ENCODE measurements around the gene ZFPM1.
A peak's percentile ranks its signal among the peaks of the same experiment; 100 is the strongest.
"Not testable (repeated sequence)": the region's sequence is repeated elsewhere in the genome, so short reads cannot be mapped to it uniquely, and the experiment has no call there.

ZFPM1 gene

GRCh38 chr16:88453217-88453531 is at the start of gene ZFPM1:
Gene ZFPM1, plus strand, starts transcription at chr16:88453280. Its CDS starts 359 bp downstream, at chr16:88453639.
- no peaks in the 10 kb centered on the region for H3K9me3 Mint-ChIP-seq
- no peak for DNase-seq (ENCODE audit: low spot score)
- H3K4me1 Mint-ChIP-seq (ENCODE audit: low read depth) = peaks cover 11% of the 10 kb centered on the region
- no peaks in the 10 kb centered on the region for H3K36me3 Mint-ChIP-seq (ENCODE audit: low read depth)
- H3K27ac Mint-ChIP-seq = peak within 1 kb of the TSS; percentile 83
- H3K27me3 Mint-ChIP-seq (ENCODE audit: low read depth) = peaks cover 4% of the 10 kb centered on the region
- peak within 1 kb of the TSS; percentile 92 for H3K4me3 Mint-ChIP-seq

GRCh38 chr16:88403794-88404581 is 49.1 kb upstream of the ZFPM1 start:
- Mint-ChIP-seq H3K4me1 (ENCODE audit: low read depth) (peaks cover 5% of the 10 kb centered on the region), H3K9me3 (no peaks in the 10 kb centered on the region), H3K27ac (no peak overlapping the region), H3K4me3 (no peak overlapping the region), H3K36me3 (ENCODE audit: low read depth) (no peaks in the 10 kb centered on the region), H3K27me3 (ENCODE audit: low read depth) (no peaks in the 10 kb centered on the region)
- DNase-seq (ENCODE audit: low spot score) = no peak

GRCh38 chr16:88404769-88405168 is 48.3 kb upstream of the ZFPM1 start:
- no peak overlapping the region for H3K4me3 Mint-ChIP-seq
- no peaks in the 10 kb centered on the region for H3K9me3 Mint-ChIP-seq
- no peaks in the 10 kb centered on the region for H3K27me3 Mint-ChIP-seq (ENCODE audit: low read depth)
- no peak overlapping the region for H3K27ac Mint-ChIP-seq
- peaks cover 5% of the 10 kb centered on the region for H3K4me1 Mint-ChIP-seq (ENCODE audit: low read depth)
- H3K36me3 Mint-ChIP-seq (ENCODE audit: low read depth) = no peaks in the 10 kb centered on the region
- no peak for DNase-seq (ENCODE audit: low spot score)

- Mint-ChIP-seq H3K36me3 (ENCODE audit: low read depth) (no peaks in the 10 kb centered on the region), H3K27ac (no peak overlapping the region), H3K4me1 (ENCODE audit: low read depth) (peaks cover 5% of the 10 kb centered on the region), H3K4me3 (no peak overlapping the region), H3K9me3 (no peaks in the 10 kb centered on the region), H3K27me3 (ENCODE audit: low read depth) (no peaks in the 10 kb centered on the region)
- DNase-seq (ENCODE audit: low spot score) = no peak
Observed at GRCh38 chr16:88405216-88406060, 47.6 kb upstream of the ZFPM1 start.

- H3K36me3 Mint-ChIP-seq (ENCODE audit: low read depth) = no peaks in the 10 kb centered on the region
- H3K27ac Mint-ChIP-seq = no peak overlapping the region
- no peak overlapping the region for H3K4me3 Mint-ChIP-seq
- DNase-seq (ENCODE audit: low spot score) = no peak
- H3K4me1 Mint-ChIP-seq (ENCODE audit: low read depth) = peaks cover 5% of the 10 kb centered on the region
- H3K27me3 Mint-ChIP-seq (ENCODE audit: low read depth) = no peaks in the 10 kb centered on the region
- H3K9me3 Mint-ChIP-seq = no peaks in the 10 kb centered on the region
Observed at GRCh38 chr16:88406096-88407041, 46.7 kb upstream of the ZFPM1 start.

GRCh38 chr16:88407042-88407420 is 46.0 kb upstream of the ZFPM1 start:
- Mint-ChIP-seq H3K36me3 (ENCODE audit: low read depth) (no peaks in the 10 kb centered on the region), H3K4me1 (ENCODE audit: low read depth) (peaks cover 5% of the 10 kb centered on the region), H3K9me3 (no peaks in the 10 kb centered on the region), H3K27me3 (ENCODE audit: low read depth) (no peaks in the 10 kb centered on the region), H3K27ac (no peak overlapping the region), H3K4me3 (no peak overlapping the region)
- DNase-seq (ENCODE audit: low spot score) = no peak

- no peaks in the 10 kb centered on the region for H3K9me3 Mint-ChIP-seq
- DNase-seq (ENCODE audit: low spot score) = no peak
- no peaks in the 10 kb centered on the region for H3K36me3 Mint-ChIP-seq (ENCODE audit: low read depth)
- H3K4me3 Mint-ChIP-seq = no peak overlapping the region
- H3K27me3 Mint-ChIP-seq (ENCODE audit: low read depth) = no peaks in the 10 kb centered on the region
- no peak overlapping the region for H3K27ac Mint-ChIP-seq
- peaks cover 5% of the 10 kb centered on the region for H3K4me1 Mint-ChIP-seq (ENCODE audit: low read depth)
Observed at GRCh38 chr16:88407807-88408206, 45.3 kb upstream of the ZFPM1 start.

GRCh38 chr16:88408561-88409142 is 44.4 kb upstream of the ZFPM1 start:
- Mint-ChIP-seq H3K4me3 (no peak overlapping the region), H3K27me3 (ENCODE audit: low read depth) (no peaks in the 10 kb centered on the region), H3K9me3 (no peaks in the 10 kb centered on the region), H3K36me3 (ENCODE audit: low read depth) (no peaks in the 10 kb centered on the region), H3K4me1 (ENCODE audit: low read depth) (peaks cover 5% of the 10 kb centered on the region), H3K27ac (no peak overlapping the region)
- no peak for DNase-seq (ENCODE audit: low spot score)

GRCh38 chr16:88409296-88410065 is 43.6 kb upstream of the ZFPM1 start:
- H3K4me1 Mint-ChIP-seq (ENCODE audit: low read depth) = peaks cover 5% of the 10 kb centered on the region
- H3K36me3 Mint-ChIP-seq (ENCODE audit: low read depth) = no peaks in the 10 kb centered on the region
- DNase-seq (ENCODE audit: low spot score) = no peak
- H3K27ac Mint-ChIP-seq = no peak overlapping the region
- no peaks in the 10 kb centered on the region for H3K27me3 Mint-ChIP-seq (ENCODE audit: low read depth)
- H3K4me3 Mint-ChIP-seq = no peak overlapping the region
- no peaks in the 10 kb centered on the region for H3K9me3 Mint-ChIP-seq

- H3K27me3 Mint-ChIP-seq (ENCODE audit: low read depth); H3K27ac Mint-ChIP-seq; DNase-seq (ENCODE audit: low spot score); H3K9me3 Mint-ChIP-seq; H3K36me3 Mint-ChIP-seq (ENCODE audit: low read depth); H3K4me3 Mint-ChIP-seq; H3K4me1 Mint-ChIP-seq (ENCODE audit: low read depth): not testable (repeated sequence)
Observed at GRCh38 chr16:88410297-88410968, 42.6 kb upstream of the ZFPM1 start.

- DNase-seq (ENCODE audit: low spot score) = no peak
- Mint-ChIP-seq H3K4me3 (no peak overlapping the region), H3K4me1 (ENCODE audit: low read depth) (peaks cover 5% of the 10 kb centered on the region), H3K27me3 (ENCODE audit: low read depth) (no peaks in the 10 kb centered on the region), H3K9me3 (no peaks in the 10 kb centered on the region), H3K36me3 (ENCODE audit: low read depth) (no peaks in the 10 kb centered on the region), H3K27ac (no peak overlapping the region)
Observed at GRCh38 chr16:88411951-88412576, 41.0 kb upstream of the ZFPM1 start.

- no peak overlapping the region for H3K4me3 Mint-ChIP-seq
- no peaks in the 10 kb centered on the region for H3K9me3 Mint-ChIP-seq
- DNase-seq (ENCODE audit: low spot score) = no peak
- H3K27me3 Mint-ChIP-seq (ENCODE audit: low read depth) = no peaks in the 10 kb centered on the region
- peaks cover 3% of the 10 kb centered on the region for H3K4me1 Mint-ChIP-seq (ENCODE audit: low read depth)
- H3K36me3 Mint-ChIP-seq (ENCODE audit: low read depth) = no peaks in the 10 kb centered on the region
- H3K27ac Mint-ChIP-seq = no peak overlapping the region
Observed at GRCh38 chr16:88412766-88413165, 40.3 kb upstream of the ZFPM1 start.

Data from T-helper 2 cell treated with Interferon-gamma antibody and Interleukin-4, amounts not matched to agents 5 μg/mL and 100 μg/mL, for 36 hours (primary cell).